ENCODE results near the gene FAM135A.

The FAM135A gene

DNA sequence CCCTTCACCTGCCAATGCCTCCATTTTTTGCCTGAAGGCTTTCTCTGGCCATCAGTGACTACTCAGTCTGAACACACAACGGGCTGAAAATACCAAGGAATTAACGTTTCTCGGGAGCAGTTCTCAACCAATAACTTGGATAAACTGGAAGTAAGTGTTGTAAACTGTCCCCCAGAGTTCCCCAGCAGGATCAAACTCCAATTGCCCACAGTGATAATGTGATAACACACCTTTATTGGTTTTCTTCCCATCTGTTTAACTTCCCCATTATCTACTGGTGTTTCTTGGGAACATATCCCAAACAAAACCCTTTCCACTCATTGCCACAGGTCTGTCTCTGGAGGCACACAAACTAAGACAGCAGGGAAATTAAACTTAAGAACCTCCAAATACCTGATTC is 21.8 kb upstream of the FAM135A start:
- no peak for DNase-seq
- Mint-ChIP-seq H3K4me3 (no peak overlapping the region), H3K36me3 (ENCODE audit: low read depth) (no peaks in the 10 kb centered on the region), H3K9me3 (no peaks in the 10 kb centered on the region), H3K4me1 (no peaks in the 10 kb centered on the region), H3K27me3 (ENCODE audit: low read depth, poor library complexity) (peaks cover 19% of the 10 kb centered on the region), H3K27ac (no peak overlapping the region)
- TF ChIP-seq, protein P1, sequence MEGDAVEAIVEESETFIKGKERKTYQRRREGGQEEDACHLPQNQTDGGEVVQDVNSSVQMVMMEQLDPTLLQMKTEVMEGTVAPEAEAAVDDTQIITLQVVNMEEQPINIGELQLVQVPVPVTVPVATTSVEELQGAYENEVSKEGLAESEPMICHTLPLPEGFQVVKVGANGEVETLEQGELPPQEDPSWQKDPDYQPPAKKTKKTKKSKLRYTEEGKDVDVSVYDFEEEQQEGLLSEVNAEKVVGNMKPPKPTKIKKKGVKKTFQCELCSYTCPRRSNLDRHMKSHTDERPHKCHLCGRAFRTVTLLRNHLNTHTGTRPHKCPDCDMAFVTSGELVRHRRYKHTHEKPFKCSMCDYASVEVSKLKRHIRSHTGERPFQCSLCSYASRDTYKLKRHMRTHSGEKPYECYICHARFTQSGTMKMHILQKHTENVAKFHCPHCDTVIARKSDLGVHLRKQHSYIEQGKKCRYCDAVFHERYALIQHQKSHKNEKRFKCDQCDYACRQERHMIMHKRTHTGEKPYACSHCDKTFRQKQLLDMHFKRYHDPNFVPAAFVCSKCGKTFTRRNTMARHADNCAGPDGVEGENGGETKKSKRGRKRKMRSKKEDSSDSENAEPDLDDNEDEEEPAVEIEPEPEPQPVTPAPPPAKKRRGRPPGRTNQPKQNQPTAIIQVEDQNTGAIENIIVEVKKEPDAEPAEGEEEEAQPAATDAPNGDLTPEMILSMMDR (IDR thresholded peaks at IDR 0.05): no peak

DNA sequence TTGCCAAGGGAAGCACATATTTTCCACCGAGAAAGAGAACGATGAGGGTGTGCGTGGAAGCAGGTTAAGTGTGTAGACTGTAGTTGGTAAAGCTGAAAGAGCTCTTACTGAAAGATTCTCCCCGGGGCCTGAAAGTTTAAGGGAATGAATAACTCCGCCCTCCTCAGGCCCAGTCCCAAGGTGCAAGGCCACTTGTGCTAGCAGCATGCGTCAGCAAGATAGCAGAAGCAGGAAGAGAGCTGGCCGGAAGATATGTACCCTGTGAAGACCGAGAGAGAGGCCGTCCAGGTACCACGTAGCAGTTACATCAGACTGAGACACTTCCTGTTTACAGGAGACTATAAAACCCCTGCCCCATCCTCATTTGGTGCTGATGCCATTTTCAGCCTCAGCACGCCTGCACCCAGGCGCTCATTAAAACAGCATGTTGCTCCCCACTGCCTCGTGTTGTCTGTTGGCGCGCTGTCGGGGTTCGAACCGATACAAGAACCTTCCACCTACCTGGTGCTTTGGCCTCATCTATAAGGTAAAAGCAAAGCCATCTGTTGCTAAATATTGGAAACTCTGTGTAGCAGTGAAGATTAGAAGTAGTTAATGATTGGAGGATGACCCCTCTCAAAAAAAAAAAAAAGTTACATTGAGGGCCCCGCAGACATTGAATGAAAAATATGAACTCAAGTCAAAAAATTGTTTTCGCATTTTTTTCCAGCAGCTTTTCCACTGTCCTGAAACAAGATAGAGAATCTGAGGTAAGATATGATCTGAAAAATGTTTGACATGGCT is 18.6 kb upstream of the FAM135A start:
- Mint-ChIP-seq H3K27ac (no peak overlapping the region), H3K27me3 (ENCODE audit: low read depth, poor library complexity) (peaks cover 19% of the 10 kb centered on the region), H3K36me3 (ENCODE audit: low read depth) (no peaks in the 10 kb centered on the region), H3K4me1 (no peaks in the 10 kb centered on the region), H3K9me3 (no peaks in the 10 kb centered on the region), H3K4me3 (no peak overlapping the region)
- no peak for DNase-seq
- TF ChIP-seq, protein P1 (IDR thresholded peaks at IDR 0.05): no peak

DNA sequence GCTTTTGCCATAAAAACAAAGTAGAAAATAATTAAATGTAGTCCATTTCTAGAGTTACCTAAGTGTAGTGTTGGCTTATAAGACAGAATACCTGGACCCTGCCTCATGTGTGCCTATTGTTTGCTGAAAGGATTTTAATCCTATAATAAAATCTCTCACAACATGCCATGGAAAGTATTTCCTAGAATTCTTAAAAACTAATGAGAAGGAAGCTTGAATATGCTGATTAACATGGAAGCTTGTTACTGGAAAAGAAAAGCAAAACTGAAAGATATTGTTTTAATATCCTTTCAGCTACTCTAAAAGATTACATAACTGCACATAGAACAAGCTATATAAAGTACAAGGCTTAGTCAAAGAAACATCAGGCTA is 18.0 kb upstream of the FAM135A start:
- Mint-ChIP-seq H3K4me3 (no peak overlapping the region), H3K36me3 (ENCODE audit: low read depth) (no peaks in the 10 kb centered on the region), H3K9me3 (no peaks in the 10 kb centered on the region), H3K27me3 (ENCODE audit: low read depth, poor library complexity) (peaks cover 16% of the 10 kb centered on the region), H3K27ac (no peak overlapping the region), H3K4me1 (no peaks in the 10 kb centered on the region)
- TF ChIP-seq, protein P1 (IDR thresholded peaks at IDR 0.05): no peak
- DNase-seq: no peak

DNA sequence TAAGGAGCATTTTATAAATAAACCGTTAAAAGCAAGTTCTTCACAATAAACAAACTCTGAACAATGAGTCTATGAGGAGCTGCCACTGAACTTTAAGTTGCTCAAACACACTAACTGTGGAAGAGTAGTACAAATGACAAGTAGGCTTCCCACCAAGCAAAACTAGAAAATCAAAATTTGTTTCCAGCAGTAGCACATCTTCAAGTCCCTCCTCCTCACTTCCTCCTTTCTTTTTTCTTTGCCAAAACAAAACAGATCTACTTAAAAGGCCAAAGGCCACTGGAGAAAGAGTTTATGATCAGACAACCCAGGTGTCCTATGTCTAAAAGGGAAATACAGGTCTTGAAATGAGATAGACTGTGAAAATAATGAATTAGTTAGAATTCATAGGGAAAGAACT is 17.1 kb upstream of the FAM135A start:
- DNase-seq: no peak
- Mint-ChIP-seq H3K4me3 (no peak overlapping the region), H3K36me3 (ENCODE audit: low read depth) (no peaks in the 10 kb centered on the region), H3K27ac (no peak overlapping the region), H3K27me3 (ENCODE audit: low read depth, poor library complexity) (peaks cover 14% of the 10 kb centered on the region), H3K9me3 (no peaks in the 10 kb centered on the region), H3K4me1 (no peaks in the 10 kb centered on the region)
- TF ChIP-seq, protein P1 (IDR thresholded peaks at IDR 0.05): no peak

DNA sequence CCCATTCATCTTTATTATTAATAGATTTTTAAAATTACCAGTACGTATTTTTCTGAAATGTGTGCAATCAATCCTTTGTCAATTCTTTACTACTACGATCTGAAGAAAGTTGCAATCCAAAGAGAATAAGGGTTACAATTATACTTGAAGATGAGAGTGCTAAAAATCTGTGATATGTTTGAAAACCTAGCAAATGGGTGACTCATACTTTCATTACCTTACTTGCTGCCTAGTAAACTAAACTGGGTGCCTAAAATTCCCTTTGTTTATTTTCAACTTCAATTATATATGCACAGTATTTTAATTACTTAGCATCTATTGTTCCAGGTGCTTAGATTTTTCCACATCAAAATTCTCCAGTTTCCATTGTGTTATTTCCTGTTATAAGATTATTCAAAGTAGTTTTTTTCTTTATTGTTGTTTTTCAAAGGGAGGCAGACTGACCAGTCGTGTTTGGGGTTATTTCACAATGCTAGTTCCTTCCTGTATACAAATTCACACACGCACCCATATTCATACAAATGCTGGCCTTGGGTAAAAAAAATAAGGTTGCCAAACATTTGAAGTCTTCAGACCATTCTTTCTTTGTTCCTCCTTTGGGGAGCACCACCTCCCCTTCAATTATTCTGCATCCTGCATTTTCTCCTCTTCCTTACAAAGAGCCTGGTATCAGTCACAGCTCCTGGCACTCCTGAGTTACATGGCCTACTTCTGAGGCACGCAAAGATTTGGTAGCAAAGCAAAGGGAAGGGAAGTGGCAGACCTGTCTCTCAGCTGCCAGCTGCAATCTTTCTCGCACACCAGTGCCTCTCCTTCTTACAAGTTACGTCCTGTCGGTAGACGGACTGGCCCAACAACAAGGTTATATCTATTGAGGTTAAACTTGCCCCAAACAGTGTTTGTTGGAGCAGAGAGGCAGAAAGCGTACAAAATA is 16.2 kb upstream of the FAM135A start:
- H3K9me3 Mint-ChIP-seq: no peaks in the 10 kb centered on the region
- peaks cover 12% of the 10 kb centered on the region for H3K27me3 Mint-ChIP-seq (ENCODE audit: low read depth, poor library complexity)
- H3K4me1 Mint-ChIP-seq: no peaks in the 10 kb centered on the region
- no peak overlapping the region for H3K4me3 Mint-ChIP-seq
- no peak for DNase-seq
- no peak overlapping the region for H3K27ac Mint-ChIP-seq
- TF ChIP-seq, protein P1 (IDR thresholded peaks at IDR 0.05): no peak
- H3K36me3 Mint-ChIP-seq (ENCODE audit: low read depth): no peaks in the 10 kb centered on the region
